ENCODE measurements around the gene CCL2. TPM values are rescaled to one million over a fixed set of nuclear protein-coding genes. Genes with fewer than 3 reads are reported as not detected.
A peak's percentile ranks its signal among the peaks of the same experiment; 100 is the strongest.

The CCL2 gene
- total RNA-seq, 2 donors from 2014 or later: 46.3 to 118 TPM

GRCh38 chr17:34248511-34249024, 6.5 kb upstream of the CCL2 start:
- Histone ChIP-seq H3K4me3 (no peak overlapping the region), H3K4me1 (peaks cover 0 to 70% of the 10 kb centered on the region in 2 donors), H3K27me3 (no peaks in the 10 kb centered on the region), H3K9me3 (no peaks in the 10 kb centered on the region), H3K27ac (peak overlapping the region; percentile 61 to 73), H3K36me3 (no peaks in the 10 kb centered on the region)
- TF ChIP-seq CTCF (IDR thresholded peaks at IDR 0.05): no peak
- DNase-seq (ENCODE audit: low spot score): no peak

GRCh38 chr17:34249061-34249460, 6.0 kb upstream of the CCL2 start:
- peaks cover 0 to 70% of the 10 kb centered on the region in 2 donors for H3K4me1 ChIP-seq
- no peak for TF ChIP-seq CTCF (IDR thresholded peaks at IDR 0.05)
- no peaks in the 10 kb centered on the region for H3K36me3 ChIP-seq
- no peak overlapping the region for H3K4me3 ChIP-seq
- H3K27me3 ChIP-seq: no peaks in the 10 kb centered on the region
- H3K9me3 ChIP-seq: no peaks in the 10 kb centered on the region
- DNase-seq (ENCODE audit: low spot score): no peak
- peak overlapping the region; percentile 61 to 73 for H3K27ac ChIP-seq

- Histone ChIP-seq H3K4me1 (peaks cover 0 to 75% of the 10 kb centered on the region in 2 donors), H3K27me3 (no peaks in the 10 kb centered on the region), H3K4me3 (no peak overlapping the region), H3K36me3 (no peaks in the 10 kb centered on the region), H3K27ac (peak overlapping the region; percentile 61 to 73), H3K9me3 (no peaks in the 10 kb centered on the region)
- DNase-seq (ENCODE audit: low spot score): no peak
- TF ChIP-seq CTCF (IDR thresholded peaks at IDR 0.05): no peak
Measured at GRCh38 chr17:34249478-34249877, 5.6 kb upstream of the CCL2 start.

- Histone ChIP-seq H3K9me3 (no peaks in the 10 kb centered on the region), H3K27me3 (no peaks in the 10 kb centered on the region), H3K4me1 (peaks cover 0 to 88% of the 10 kb centered on the region in 2 donors), H3K36me3 (no peaks in the 10 kb centered on the region), H3K4me3 (no peak overlapping the region), H3K27ac (peak overlapping the region; percentile 73 to 87)
- no peak for TF ChIP-seq CTCF (IDR thresholded peaks at IDR 0.05)
- DNase-seq (ENCODE audit: low spot score): no peak
Measured at GRCh38 chr17:34251186-34251585, 3.9 kb upstream of the CCL2 start.

- no peaks in the 10 kb centered on the region for H3K36me3 ChIP-seq
- H3K27me3 ChIP-seq: no peaks in the 10 kb centered on the region
- H3K27ac ChIP-seq: peak overlapping the region; percentile 73 to 87
- no peak overlapping the region for H3K4me3 ChIP-seq
- H3K9me3 ChIP-seq: no peaks in the 10 kb centered on the region
- DNase-seq (ENCODE audit: low spot score): no peak
- peaks cover 0 to 97% of the 10 kb centered on the region in 2 donors for H3K4me1 ChIP-seq
- no peak for TF ChIP-seq CTCF (IDR thresholded peaks at IDR 0.05)
Measured at GRCh38 chr17:34252095-34252443, 3.0 kb upstream of the CCL2 start.
